ENCODE measurements around the gene HIVEP3.

GRCh38 chr1:41719128-41719527 is 199.6 kb downstream of the HIVEP3 start:
- TF ChIP-seq CTCF (IDR thresholded peaks at IDR 0.05) (no peak), SIN3A (IDR thresholded peaks at IDR 0.05; ENCODE audit: borderline replicate concordance, insufficient read depth, low read depth, low read length) (no peak)

Measured in Panc1 (cell line).